ENCODE data around the gene GIGYF1.
"Not testable (repeated sequence)": the region's sequence is repeated elsewhere in the genome, so short reads cannot be mapped to it uniquely, and the experiment has no call there.

GIGYF1 gene

GRCh38 chr7:100694098-100694745 is at the start of gene GIGYF1:
GIGYF1 (minus strand) TSS chr7:100694250; CDS start chr7:100688238, 6,012 bp downstream.
- DNase-seq (peak; percentile 74), ATAC-seq (peak; percentile 21)
- Mint-ChIP-seq H3K9me3 (no peaks in the 10 kb centered on the region), H3K4me1 (peaks cover 43% of the 10 kb centered on the region), H3K36me3 (ENCODE audit: low read depth) (peaks cover 5% of the 10 kb centered on the region), H3K27ac (peak within 1 kb of the TSS; percentile 91), H3K4me3 (peak within 1 kb of the TSS; percentile 98), H3K27me3 (peaks cover 9% of the 10 kb centered on the region)

GRCh38 chr7:100739934-100740333 is 45.9 kb upstream of the GIGYF1 start:
- Mint-ChIP-seq H3K27ac (no peak overlapping the region), H3K27me3 (peaks cover 6% of the 10 kb centered on the region), H3K9me3 (peaks cover 4% of the 10 kb centered on the region), H3K4me1 (no peaks in the 10 kb centered on the region), H3K36me3 (ENCODE audit: low read depth) (no peaks in the 10 kb centered on the region), H3K4me3 (no peak overlapping the region)
- no peak for DNase-seq
- ATAC-seq, result no peak

- H3K27ac Mint-ChIP-seq, result no peak overlapping the region
- H3K36me3 Mint-ChIP-seq (ENCODE audit: low read depth), result no peaks in the 10 kb centered on the region
- no peak for ATAC-seq
- H3K4me3 Mint-ChIP-seq, result no peak overlapping the region
- H3K27me3 Mint-ChIP-seq, result peaks cover 4% of the 10 kb centered on the region
- H3K4me1 Mint-ChIP-seq, result no peaks in the 10 kb centered on the region
- DNase-seq, result no peak
- H3K9me3 Mint-ChIP-seq, result no peaks in the 10 kb centered on the region
Measured at GRCh38 chr7:100736671-100737070, 42.6 kb upstream of the GIGYF1 start.

GRCh38 chr7:100735730-100736129 is 41.7 kb upstream of the GIGYF1 start:
- Mint-ChIP-seq H3K4me3 (no peak overlapping the region), H3K4me1 (no peaks in the 10 kb centered on the region), H3K36me3 (ENCODE audit: low read depth) (no peaks in the 10 kb centered on the region), H3K27ac (no peak overlapping the region), H3K9me3 (no peaks in the 10 kb centered on the region), H3K27me3 (peaks cover 4% of the 10 kb centered on the region)
- ATAC-seq, result no peak
- no peak for DNase-seq

GRCh38 chr7:100731937-100732636 is 38.0 kb upstream of the GIGYF1 start:
- Mint-ChIP-seq H3K4me1 (no peaks in the 10 kb centered on the region), H3K36me3 (ENCODE audit: low read depth) (no peaks in the 10 kb centered on the region), H3K4me3 (no peak overlapping the region), H3K27ac (no peak overlapping the region), H3K9me3 (no peaks in the 10 kb centered on the region), H3K27me3 (peaks cover 18% of the 10 kb centered on the region)
- DNase-seq, result no peak
- no peak for ATAC-seq

GRCh38 chr7:100730136-100730800 is 36.2 kb upstream of the GIGYF1 start:
- Mint-ChIP-seq H3K9me3 (no peaks in the 10 kb centered on the region), H3K4me3 (no peak overlapping the region), H3K4me1 (no peaks in the 10 kb centered on the region), H3K27me3 (peaks cover 21% of the 10 kb centered on the region), H3K27ac (no peak overlapping the region), H3K36me3 (ENCODE audit: low read depth) (no peaks in the 10 kb centered on the region)
- DNase-seq (no peak), ATAC-seq (no peak)

GRCh38 chr7:100728196-100728595 is 34.1 kb upstream of the GIGYF1 start:
- Mint-ChIP-seq H3K36me3 (ENCODE audit: low read depth) (no peaks in the 10 kb centered on the region), H3K27ac (no peak overlapping the region), H3K4me3 (no peak overlapping the region), H3K9me3 (no peaks in the 10 kb centered on the region), H3K27me3 (peaks cover 19% of the 10 kb centered on the region), H3K4me1 (peaks cover 3% of the 10 kb centered on the region)
- no peak for DNase-seq
- ATAC-seq, result no peak

GRCh38 chr7:100726996-100727761 is 33.1 kb upstream of the GIGYF1 start:
- Mint-ChIP-seq H3K4me1 (peaks cover 3% of the 10 kb centered on the region), H3K27me3 (peaks cover 27% of the 10 kb centered on the region), H3K36me3 (ENCODE audit: low read depth) (no peaks in the 10 kb centered on the region), H3K9me3 (no peaks in the 10 kb centered on the region), H3K27ac (no peak overlapping the region), H3K4me3 (no peak overlapping the region)
- ATAC-seq (no peak), DNase-seq (no peak)

GRCh38 chr7:100724364-100724763 is 30.3 kb upstream of the GIGYF1 start:
- peaks cover 47% of the 10 kb centered on the region for H3K27me3 Mint-ChIP-seq
- H3K27ac Mint-ChIP-seq; H3K9me3 Mint-ChIP-seq; H3K4me3 Mint-ChIP-seq; H3K36me3 Mint-ChIP-seq (ENCODE audit: low read depth); DNase-seq; H3K4me1 Mint-ChIP-seq; ATAC-seq: not testable (repeated sequence)

- peaks cover 50% of the 10 kb centered on the region for H3K27me3 Mint-ChIP-seq
- no peak for DNase-seq
- H3K4me3 Mint-ChIP-seq, result no peak overlapping the region
- H3K27ac Mint-ChIP-seq, result no peak overlapping the region
- peaks cover 3% of the 10 kb centered on the region for H3K4me1 Mint-ChIP-seq
- no peaks in the 10 kb centered on the region for H3K36me3 Mint-ChIP-seq (ENCODE audit: low read depth)
- H3K9me3 Mint-ChIP-seq, result no peaks in the 10 kb centered on the region
- ATAC-seq, result no peak
Measured at GRCh38 chr7:100723732-100724275, 29.8 kb upstream of the GIGYF1 start.

- Mint-ChIP-seq H3K4me1 (peaks cover 3% of the 10 kb centered on the region), H3K27me3 (peaks cover 45% of the 10 kb centered on the region), H3K9me3 (no peaks in the 10 kb centered on the region), H3K27ac (no peak overlapping the region), H3K36me3 (ENCODE audit: low read depth) (no peaks in the 10 kb centered on the region), H3K4me3 (no peak overlapping the region)
- no peak for DNase-seq
- ATAC-seq, result no peak
Measured at GRCh38 chr7:100722480-100723212, 28.6 kb upstream of the GIGYF1 start.

GRCh38 chr7:100721505-100721812 is 27.4 kb upstream of the GIGYF1 start:
- H3K9me3 Mint-ChIP-seq, result no peaks in the 10 kb centered on the region
- H3K36me3 Mint-ChIP-seq (ENCODE audit: low read depth), result no peaks in the 10 kb centered on the region
- no peak overlapping the region for H3K4me3 Mint-ChIP-seq
- H3K4me1 Mint-ChIP-seq, result peaks cover 3% of the 10 kb centered on the region
- no peak for DNase-seq
- peaks cover 38% of the 10 kb centered on the region for H3K27me3 Mint-ChIP-seq
- no peak for ATAC-seq
- H3K27ac Mint-ChIP-seq, result no peak overlapping the region

GRCh38 chr7:100720671-100721504 is 26.8 kb upstream of the GIGYF1 start:
- H3K36me3 Mint-ChIP-seq (ENCODE audit: low read depth), result no peaks in the 10 kb centered on the region
- no peak overlapping the region for H3K27ac Mint-ChIP-seq
- H3K4me3 Mint-ChIP-seq, result no peak overlapping the region
- DNase-seq, result no peak
- peaks cover 38% of the 10 kb centered on the region for H3K27me3 Mint-ChIP-seq
- ATAC-seq, result no peak
- no peaks in the 10 kb centered on the region for H3K9me3 Mint-ChIP-seq
- peaks cover 3% of the 10 kb centered on the region for H3K4me1 Mint-ChIP-seq

Data from activated naive CD8-positive, alpha-beta T cell treated with anti-CD3 and anti-CD28 coated beads, Interleukin-2, amount 50 U/mL, for 24 hours (primary cell).